GM21447 (cell line): Measurements from ENCODE around the gene BSG.
"Not testable (repeated sequence)": the region's sequence is repeated elsewhere in the genome, so short reads cannot be mapped to it uniquely, and the experiment has no call there.

Source experiments
- ATAC-seq: cut with Tn5 transposase; IDR thresholded peaks from one replicate; pipeline ENCODE4 v1.9.1; 2021; ENCODE audit not compliant: unreplicated experiment

The BSG gene

DNA sequence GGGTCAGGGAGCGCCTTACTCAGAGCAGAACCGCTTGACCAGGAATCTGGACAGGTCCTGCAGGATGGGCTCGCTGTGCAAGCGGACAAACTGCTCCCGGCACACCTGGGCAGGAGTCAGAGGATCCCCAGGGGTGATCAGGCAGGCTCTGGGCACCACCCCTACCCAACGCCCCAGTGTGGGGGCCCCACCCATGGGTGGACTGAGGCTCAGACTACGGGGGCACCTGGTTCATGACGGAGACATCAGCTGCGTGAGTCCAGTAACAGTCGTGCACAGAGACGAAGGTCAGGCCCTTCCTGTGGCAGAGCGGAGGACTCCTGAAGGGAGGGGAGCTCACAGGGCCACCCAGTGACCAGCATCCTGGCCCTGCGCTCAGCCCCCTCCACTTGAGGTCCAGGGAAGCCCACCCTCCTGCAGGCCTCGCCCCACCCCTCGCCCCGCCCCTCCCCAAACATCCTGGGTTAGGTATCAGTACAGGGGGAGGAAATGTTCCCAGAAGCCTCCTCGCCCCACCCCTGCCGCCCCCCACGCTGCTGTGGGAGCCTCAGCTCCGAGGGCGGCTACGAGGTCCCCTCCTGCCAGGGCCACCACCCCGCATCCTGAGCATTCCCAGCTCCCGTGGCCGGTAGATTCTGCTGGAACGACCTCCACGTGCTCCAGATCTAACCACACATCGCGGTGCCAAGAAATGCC is 45.3 kb downstream of the BSG start:
- no peak for ATAC-seq

DNA sequence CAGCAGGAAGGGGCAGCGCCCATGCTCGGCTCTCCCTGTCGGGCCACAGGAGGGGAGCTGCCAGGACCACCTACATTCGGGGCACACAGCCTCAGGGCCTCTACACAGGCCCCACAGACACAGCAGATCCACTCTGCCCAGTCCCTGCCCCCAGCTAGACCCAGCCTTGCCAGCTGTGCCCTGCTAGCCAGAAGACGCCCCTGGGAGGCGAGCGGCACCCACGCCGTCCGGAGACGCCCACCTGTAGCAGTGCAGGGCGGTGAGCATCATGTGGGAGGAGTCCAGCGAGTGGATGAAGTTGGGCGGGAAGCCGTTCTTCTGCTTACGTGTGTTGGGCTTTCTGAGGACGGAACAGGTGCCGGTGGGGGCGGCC is 45.8 kb downstream of the BSG start:
- ATAC-seq: no peak

DNA sequence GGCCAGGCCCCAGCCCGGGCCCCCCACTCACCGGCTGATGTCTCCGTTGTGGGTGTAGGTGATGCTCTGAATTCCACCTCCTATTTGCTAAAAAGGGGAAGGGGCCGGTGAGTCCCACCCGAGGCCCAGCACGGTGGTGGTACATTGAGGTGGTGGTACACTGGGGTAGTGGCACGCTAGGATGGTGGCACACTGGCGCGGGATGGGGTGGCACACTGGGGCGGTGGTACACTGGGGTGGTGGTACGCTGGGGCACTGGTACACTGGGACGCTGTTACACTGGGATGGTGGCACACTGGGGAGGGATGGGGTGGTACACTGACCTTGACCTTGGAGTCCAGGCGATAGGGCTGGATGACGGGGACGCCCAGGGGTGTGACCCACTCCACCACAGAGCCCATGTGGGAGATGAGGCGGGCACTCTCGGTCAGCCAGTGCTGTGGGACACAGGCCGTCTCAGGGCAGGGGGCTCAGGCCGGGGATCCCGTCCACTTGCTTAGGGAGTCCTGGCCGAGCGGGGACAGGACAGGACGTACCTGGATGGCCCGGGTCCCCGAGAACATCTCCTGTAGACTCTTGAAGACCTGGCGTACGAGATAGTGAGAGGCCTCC is 46.4 kb downstream of the BSG start:
- no peak for ATAC-seq

DNA sequence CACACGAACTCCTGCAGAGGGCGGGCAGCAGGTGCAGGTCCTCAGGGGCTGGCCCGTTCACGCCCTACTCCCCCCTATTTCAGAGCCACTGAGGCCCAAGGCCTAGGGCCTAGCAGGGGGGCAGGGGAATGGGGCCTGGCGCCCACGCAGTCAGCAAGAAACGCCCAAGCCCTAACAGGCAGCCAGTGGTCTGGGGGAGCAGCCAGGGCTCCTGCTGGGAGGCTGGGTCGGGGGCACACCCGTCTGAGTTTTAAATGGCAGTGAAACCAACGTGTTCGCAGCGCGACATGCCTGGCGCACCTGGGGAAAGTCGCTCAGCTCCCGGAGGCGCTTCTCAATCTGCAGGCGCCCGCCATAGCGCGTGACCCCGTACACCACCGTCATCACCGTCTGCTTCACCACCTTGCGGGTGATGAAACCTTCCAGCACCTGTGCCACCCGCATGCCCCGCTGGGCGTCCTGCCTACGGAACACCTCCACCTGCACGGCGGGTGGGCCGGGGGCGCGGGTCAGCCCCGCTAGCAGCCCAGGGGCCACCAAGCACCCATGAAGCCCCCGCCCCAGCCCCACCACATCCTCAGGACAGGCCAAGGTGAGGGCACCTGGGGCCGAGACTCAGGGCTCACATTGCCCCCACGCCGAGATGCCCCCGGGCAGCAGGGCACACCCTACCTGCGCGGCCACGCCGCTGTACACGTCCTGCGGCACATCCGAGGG is 47.0 kb downstream of the BSG start:
- no peak for ATAC-seq

DNA sequence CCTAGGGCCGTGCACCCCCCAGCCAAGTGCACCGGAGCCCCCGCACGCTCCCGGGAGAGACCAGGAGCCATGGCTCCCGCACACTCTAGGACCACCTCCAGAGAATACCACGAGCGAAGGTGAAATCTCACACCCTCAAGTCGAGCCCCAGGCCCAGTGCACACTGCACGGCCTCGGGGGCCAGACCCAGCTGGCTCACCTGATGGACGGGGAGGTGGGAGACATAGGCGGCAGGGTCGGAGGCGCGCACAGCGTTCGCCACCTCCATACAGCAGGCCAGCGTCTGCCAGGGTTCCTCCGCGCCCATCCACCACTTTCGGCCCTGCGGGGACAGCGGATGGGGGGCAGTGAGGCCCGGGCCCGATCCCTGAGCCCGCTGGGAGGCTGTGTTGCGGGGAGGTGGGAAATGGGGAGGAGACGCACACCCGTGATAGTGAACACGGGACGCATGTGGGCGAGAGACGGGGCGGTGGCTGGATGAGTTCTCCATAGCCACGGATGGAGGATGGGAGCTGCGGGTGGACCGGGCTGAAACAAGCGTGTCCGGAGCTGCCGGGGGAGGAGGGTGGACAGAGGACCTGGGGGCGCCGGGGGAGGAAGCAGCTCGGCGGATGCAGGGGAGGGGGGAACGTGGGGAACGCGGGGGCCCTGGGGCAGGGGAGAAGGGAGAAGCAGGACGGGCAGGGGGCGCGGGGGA is 47.9 kb downstream of the BSG start:
- no peak for ATAC-seq

DNA sequence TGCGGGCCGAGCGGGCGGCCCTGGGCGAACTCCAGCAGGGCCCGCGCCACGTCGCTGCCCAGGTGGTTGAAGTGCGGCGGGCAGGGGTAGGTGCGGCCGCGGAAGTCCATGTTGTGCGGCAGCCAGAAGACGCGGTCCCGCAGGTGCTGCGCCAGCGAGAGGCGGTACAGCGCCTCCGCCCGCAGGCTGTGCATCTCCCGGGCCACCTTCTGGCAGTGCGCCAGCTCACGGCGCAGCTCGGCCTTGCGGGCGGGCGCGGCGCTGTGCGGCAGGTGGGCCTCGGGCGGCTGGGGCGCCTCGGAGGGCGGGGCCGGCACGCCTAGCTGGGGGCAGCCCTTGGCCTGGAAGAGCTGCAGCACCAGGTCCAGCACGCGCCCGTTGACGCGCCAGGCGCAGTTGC is 48.8 kb downstream of the BSG start:
- not testable (repeated sequence) for ATAC-seq

DNA sequence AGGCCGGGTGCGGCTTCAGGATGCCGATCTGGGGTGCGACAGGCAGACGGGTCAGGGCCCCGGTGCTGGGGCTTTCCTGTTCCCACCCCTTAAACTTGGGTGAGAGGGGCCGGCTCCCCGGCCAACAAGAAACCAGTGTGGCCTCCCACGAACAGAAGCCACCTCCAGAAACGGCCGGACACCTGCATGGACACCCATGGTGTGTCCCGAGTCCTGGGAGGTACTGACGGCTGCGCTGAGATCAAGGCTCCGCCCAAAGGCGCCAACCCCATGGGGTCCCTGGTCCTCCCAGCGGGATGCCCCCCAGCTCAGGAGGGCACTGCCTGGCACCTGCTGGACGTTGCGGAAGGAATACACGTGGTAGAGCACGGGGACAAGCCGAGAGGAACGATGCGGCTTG is 49.4 kb downstream of the BSG start:
- no peak for ATAC-seq

DNA sequence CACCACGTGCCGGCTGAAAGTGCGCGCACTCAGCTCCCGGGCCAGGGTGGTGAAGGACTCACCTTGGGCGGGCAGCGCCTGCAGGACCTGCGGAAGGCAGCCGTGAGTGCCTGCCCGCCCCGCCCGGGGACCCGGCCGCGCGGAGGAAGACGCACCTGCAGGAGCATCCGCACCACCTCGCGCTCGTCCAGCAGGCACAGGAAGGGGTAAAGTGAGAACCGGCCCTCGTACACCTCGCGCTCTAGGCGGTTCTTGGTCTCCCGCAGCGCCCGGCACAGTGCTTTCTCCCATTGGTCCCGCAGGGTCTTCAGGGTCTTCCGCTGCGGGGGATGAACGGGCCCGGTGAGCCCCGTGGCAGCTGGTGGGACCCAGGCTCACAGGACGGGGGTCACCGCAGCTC is 50.3 kb downstream of the BSG start:
- no peak for ATAC-seq

DNA sequence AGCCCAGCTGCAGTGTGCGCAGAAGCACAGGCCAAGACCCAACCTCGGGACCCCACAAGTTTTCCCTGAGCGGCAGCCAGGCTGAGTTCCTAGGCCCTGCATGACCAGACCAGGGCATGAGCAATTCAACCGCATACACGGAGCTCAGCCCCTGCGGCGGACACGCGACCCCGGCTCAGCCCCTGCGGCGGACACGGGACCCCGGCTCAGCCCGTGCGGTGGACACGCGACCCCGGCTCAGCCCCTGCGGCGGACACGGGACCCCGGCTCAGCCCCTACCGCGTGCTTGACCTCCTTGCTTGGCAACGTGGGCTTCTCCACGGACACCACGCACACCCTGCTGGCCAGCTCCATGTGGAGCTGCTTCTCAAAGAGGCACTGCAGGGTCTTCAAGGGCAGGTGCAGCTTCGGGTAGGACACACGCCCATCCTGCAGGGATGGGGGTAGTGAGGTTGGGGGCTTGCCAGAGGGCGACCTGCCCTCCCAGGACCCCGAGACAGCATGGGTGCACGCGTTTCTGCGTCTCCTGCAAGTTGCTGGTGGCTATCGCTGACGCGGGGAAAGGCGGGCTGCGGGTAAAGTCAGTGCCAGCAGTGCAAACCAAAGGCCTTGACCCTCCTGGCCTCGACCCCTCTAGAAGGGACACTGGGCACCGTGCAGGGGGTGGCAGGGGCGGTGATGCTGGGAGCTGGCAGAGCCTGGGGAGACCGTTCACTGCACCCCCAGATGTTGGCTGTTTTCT is 51.0 kb downstream of the BSG start:
- ATAC-seq: no peak

DNA sequence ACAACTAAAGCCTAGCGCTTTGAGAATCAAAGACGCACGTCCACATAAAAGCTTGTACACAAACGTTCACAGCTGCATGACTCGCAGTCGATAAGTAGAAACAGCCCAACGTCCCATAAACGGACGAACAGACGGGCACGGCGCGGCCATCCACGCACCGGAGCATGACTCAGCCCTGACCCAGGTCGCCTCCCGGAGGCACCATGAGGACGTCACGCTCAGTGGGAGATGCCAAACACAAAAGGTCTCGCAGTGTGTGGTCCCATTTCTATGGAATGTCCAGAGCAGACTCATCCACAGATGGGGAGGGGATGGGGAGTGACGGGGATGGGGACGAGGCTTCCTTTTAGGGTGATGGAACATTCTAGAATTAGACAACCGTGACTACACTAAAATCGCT is 51.6 kb downstream of the BSG start:
- ATAC-seq: no peak

DNA sequence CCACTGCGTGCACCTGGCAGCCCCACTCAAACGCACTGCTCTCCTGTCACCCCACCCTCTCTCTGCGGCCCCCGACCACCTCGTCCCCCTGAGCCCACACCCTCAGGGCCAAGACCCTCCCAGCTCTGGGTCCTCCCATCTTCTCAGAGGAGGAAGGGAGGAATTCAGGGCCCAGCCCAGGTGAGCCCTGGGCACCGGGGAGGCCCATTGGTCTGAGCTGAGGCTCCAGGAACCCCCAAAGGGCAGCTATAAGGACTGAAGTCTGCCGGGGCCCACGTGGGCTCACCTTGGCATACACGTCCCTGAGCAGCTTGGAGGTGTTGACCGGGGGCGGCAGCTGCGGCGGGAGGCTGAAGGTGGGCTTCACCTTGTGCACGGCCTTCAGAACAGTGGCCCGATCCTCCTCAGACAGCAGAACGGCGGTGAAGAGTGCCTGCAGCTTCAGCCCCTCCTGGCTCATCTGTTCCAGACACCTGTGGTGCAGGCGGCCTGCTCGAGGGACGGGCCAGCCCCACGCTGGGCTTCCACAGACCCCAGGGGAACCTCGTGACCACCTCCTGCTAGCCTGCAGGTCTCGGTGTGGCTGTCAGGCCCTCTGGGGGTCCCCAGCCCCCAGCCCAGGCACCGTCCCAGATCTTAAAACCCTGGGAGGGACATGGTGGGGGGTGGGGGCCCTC is 52.2 kb downstream of the BSG start:
- no peak for ATAC-seq

DNA sequence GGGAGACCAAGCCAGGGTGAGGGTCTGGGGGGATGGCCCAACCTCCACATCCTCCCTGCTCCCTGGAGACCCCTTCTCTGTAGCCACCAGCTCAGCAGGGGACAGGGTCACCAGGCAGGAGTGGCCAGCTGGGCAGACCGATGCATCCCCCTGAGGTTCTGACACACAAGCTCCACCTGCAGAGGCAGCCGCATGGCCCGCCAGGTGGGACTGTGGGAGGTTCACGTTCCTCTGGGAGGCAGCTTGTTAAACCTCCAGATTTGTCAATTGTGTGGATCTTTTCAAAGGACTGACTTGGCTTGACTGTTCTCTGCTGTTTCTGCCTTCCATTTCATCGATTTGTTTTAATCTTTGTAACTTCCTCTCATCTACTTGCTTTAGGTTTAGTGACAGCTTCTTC is 52.9 kb downstream of the BSG start:
- no peak for ATAC-seq

DNA sequence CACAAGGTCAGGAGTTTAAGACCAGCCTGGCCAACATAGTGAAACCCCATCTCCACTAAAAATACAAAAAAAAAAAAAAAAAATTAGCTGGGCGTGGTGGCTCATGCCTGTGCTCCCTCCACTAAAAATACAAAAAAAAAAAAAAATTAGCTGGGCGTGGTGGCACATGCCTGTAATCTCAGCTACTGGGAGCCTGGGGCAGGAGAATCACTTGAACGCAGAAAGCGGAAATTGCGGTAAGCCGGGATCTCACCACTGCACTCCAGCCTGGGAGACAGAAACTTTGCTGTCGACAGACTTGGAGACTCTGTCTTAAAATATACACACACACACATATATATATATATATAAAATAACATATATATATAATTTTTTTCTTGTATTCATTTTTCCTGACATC is 54.2 kb downstream of the BSG start:
- not testable (repeated sequence) for ATAC-seq

DNA sequence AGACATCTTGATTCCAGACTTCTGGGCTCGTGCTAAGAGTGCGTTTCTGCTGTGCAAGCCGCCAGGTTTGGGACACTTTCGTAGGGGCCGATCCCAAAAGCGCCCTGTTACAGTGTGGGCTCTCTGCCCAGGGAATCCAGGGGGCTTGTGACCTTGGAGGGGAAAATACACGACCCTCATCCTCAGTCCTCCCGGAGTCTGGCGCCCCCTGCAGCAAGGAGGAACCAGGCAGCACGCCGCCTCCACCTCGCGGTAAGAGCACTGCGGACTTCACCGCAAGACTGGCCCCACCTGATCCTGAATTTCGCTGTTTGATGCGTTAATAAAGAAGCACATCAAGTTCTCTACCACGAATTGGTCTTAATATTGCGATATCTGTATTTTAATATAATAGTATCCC is 55.8 kb downstream of the BSG start:
- no peak for ATAC-seq

DNA sequence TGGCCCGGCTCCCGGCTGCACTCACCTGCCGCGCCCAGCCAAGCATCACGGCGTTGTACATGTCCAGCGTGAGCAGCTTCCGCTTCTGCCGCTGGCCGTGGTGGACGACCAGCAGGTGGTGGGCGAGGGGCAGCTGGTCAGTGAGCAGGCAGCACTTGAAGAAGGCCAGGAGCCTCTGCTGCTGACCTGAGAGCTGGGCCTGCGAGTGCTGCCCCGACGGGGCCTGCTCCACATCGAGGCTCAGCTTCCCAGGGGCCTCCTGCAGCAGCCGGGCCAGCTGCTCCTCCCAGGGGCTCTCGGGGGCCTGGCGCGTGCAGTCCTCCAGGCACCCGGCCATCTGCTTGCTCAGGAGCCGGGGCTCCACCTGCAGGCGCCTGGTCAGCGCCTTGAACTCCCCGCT is 57.1 kb downstream of the BSG start:
- not testable (repeated sequence) for ATAC-seq

DNA sequence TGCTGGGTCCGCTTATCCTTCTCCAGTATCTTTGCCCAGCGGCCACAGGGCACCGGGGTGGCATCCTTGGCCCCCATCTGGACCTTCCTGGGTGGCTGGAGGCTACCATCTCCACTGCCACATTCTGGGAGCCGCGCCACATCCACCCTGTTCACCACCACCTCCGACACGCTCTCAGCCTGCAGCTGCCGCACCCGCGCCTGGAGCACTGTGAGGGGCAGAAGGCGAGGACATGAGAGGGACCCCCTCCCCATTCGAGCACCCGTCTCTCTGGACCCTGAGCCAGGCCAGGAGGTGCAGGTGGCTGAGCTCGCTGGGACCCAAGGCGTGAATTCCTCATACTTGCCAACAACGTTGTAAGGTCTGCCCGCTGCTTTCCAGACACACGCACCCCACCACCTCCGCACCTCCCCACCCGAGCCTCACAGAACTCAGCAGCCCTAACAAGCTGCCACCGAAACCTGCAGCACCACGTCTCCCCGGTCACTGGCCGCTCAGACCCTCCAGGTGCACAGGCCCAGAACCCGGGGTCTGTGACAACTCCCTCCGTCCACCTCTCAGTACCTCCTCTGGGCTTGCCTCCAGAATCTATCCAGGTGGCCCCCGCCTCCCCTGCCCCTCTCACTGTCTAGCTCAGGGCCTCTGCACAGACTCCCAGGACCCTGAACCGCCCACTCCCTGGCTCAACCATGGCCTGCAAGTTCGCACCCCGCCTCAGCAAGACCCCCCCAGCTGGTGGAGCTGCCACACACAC is 57.7 kb downstream of the BSG start:
- ATAC-seq: no peak

DNA sequence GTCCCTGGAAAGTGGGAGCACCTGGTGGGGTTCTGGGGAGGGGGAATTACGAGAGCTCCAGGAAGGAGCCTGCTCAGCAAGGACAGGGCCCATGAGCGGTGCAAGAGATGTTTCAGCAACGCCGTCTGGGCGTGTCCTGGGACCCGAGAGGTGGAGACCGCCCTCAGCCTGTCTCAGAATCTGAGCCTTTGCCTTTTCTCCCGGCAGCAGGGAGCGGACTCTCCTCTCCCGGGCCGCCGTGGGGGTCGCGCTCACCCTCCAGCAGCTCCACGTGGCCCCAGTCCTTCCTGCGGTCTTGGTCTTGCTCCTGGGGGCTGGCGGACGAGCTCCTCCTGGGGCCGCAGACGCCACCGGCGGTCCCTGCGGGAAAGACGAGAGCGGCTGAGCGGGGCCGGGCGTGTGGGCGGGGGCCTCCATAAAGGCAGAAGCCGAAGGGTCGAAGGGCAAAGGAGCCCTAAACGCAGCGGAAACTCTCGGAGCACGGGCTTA is 60.2 kb downstream of the BSG start:
- ATAC-seq: peak; percentile 20
